Activated T-helper 1 cell treated with Interleukin-2 at 50 U/mL for 16 hours (primary cell): ENCODE data around the gene CAVIN2.

Experiments
- DNase-seq: peaks from one replicate; pipeline ENCODE4 v3.0.0-alpha.2; 2020; ENCODE audit warnings: low read depth

Gene CAVIN2

DNA sequence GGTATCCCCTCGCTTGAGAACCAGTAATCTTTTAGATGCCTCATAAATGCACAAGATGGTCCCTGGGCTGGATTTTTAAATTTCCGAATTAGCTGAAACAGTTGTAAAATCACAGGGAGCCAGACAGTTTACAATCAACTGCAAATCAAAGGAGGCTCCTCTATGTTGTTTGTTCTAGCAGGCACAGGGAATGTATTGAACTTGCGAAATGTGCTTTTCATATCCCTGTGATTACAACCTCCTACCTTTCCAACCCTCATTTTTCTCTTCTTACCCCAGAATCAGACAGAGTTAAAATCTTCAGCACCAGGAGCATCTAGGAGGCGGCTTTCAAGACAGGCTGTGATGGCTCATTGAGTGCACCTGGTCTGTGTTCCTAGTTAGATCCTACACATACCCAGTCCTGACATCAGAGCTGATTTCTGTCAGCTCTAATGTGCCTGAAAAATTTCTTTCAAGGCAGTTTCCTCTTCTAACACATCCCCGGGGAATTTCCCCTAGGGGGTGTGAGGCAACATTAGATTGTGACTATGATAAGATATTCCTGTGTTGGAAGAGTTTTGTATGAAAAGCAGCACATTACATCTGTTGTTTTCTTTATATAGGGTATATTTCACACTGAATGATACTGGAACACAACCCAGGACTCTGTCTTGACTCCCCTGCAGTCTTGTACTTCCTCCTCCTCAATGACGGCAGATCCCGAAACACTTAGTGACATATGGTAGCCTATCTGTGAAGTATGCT, 17.9 kb upstream of the CAVIN2 start:
- DNase-seq = no peak

DNA sequence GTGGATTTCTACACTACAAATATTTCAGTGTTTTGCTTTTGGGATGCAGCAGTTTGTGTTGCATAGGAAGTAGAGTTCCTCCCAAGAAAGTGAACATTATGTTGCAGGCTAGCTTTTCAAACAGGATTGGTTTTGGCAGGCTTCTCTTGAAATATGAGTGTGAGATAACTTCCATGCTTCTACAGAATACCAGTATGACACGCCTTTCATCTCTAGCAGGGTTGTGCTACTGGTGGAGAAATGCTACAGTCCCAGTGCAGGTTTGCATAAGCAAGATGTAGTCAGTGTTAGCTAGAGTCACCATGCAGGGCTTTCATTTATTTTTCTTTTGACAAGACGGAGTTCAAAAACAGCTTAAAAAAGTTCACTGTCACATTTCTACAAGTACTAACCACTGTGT, 17.1 kb upstream of the CAVIN2 start:
- DNase-seq = no peak

GRCh38 chr2:191862156-191862775, 15.4 kb upstream of the CAVIN2 start:
- DNase-seq = no peak

GRCh38 chr2:191860760-191861466, 14.0 kb upstream of the CAVIN2 start:
- no peak for DNase-seq

DNA sequence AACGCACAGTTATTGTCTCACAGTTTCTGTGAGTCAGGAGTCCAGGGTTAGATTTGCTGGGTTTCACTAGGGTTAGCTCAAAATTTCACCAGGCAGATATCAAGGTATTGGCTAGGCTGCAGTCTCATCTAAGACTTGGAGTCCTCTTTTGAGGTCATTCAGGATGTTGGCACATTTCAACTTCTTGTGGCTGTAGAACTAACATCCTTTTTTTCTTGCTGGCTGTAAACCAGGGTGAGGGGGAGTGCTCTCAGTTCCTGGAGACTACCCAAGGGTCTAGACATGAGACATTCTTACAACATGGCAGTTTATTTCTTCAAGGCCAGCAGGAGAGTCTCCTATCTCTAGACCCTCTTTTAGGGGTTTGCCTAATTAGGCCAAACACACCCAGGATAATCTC, 12.8 kb upstream of the CAVIN2 start:
- DNase-seq = no peak

GRCh38 chr2:191857886-191858285, 11.0 kb upstream of the CAVIN2 start:
- no peak for DNase-seq

DNA sequence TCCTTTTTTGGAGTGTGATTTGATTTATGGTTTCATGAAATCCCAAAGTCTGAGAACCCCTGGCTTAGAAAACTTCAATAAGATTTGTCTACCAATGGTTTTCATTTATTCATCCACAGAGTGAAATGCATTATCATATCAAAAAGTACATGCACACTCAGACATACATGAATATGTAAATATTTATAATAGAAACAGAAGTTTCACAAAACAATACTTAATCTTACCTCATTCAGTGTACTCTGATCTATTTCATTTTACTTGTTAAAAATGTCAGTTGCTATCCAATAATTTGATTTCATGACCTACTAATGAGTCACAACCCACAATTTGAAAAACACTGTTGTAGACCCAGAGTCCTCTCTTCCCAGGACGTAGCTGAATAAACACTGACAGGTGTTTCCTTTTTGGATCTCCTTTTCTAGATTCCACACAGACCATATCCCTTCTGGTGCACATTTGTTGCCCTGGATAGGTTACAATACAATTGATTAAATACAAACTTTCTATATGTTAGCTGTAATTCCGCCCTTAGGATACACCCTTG, 10.4 kb upstream of the CAVIN2 start:
- DNase-seq = no peak

DNA sequence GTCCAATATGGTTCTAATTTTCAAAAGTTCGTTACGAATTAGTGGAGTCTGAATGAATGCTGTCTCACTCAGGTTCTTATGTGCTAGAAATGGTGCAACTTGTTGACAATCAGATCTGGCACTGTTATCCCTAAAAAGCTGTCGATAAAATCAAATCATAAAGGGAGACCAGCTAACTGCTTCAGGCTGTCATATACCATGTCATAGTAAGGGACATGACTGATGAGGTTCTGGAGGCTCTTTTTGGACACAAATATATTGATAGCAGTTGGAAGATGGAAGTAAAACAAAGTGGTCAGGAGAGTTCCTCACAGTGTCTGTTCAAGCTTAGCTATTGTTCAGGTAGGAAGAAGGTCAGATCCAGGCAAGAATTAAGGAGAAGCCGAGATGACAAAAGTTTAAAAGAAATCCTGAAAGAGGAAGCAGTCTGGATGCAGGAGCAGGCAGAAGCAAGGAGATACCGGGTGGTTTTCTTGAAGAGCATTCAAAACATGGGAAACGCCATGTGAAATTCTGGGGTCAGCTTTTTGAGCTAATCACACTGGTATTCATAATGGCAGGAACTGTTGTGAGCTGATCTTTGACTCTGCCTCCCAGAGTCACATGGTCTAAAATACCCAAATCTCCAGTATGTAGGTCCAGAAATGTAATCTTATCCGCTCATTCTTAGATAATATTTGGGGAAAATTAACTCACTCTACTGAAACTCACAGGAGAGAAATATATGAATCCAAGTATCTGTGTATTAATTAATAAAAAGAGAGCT, 9.4 kb upstream of the CAVIN2 start:
- no peak for DNase-seq

GRCh38 chr2:191855382-191855781, 8.5 kb upstream of the CAVIN2 start:
- no peak for DNase-seq

DNA sequence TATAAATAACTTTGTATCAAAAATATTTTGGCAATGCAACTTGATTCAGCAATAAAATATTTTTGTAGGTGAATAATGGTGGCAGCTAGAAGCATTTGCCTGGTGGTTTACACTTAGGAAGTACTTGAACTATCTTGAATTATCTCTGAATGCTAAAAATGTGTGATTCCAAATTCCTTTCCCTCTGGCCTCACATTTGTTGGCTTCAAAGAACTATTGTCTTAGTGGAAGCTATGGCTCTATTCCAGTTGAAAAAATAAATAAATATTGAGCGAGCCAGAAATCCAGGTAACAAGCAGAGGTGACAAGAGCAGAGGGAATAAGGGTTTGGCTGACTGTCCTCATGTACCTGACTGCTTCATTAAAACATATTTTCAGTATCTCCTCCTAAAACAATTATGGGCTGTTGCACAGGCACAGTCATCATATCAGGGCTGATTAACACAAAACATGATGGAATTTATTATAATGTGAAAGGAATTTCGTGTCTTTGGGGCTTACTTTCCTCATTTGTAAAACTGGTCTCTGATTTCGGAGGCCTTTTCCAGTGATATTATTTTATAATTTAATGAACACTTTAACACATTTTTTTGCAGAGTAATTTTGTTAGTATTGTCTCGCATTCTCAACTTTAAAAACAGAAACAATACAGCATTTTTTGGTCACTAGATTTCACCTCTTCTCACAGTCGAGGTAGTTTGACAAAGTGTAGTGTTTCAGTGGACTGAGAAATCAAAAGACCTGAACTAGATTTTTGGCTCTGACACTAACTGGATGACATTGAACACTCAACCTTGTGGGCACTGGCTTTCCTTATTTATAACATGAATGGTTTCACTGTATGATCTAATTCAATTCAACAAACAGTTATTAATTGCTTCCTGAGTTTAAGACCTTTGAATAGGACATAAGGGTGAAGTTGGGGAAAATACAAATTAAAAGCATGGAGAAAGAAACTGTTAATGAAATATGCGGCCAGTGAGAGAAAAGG, 7.8 kb upstream of the CAVIN2 start:
- no peak for DNase-seq

GRCh38 chr2:191853843-191854242, 7.0 kb upstream of the CAVIN2 start:
- DNase-seq = no peak

DNA sequence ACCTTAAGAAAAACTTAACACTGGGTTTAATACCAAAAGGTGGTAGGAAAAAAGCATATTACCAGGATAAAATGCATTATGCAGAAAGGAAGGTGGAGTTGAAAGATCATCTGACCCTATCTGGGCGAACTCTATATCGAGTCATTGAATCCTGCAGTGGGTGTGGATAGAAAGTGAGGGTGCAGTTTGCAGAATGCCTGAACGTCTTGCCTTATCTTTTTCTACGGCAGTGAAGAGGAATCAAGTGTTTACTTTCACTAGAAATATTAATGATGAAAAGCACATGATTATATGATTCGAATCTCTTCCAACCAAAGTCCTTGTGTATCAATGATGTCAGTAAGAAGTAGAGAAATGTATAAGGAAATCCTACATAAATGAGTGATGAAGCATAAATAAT, 4.3 kb upstream of the CAVIN2 start:
- DNase-seq = no peak

DNA sequence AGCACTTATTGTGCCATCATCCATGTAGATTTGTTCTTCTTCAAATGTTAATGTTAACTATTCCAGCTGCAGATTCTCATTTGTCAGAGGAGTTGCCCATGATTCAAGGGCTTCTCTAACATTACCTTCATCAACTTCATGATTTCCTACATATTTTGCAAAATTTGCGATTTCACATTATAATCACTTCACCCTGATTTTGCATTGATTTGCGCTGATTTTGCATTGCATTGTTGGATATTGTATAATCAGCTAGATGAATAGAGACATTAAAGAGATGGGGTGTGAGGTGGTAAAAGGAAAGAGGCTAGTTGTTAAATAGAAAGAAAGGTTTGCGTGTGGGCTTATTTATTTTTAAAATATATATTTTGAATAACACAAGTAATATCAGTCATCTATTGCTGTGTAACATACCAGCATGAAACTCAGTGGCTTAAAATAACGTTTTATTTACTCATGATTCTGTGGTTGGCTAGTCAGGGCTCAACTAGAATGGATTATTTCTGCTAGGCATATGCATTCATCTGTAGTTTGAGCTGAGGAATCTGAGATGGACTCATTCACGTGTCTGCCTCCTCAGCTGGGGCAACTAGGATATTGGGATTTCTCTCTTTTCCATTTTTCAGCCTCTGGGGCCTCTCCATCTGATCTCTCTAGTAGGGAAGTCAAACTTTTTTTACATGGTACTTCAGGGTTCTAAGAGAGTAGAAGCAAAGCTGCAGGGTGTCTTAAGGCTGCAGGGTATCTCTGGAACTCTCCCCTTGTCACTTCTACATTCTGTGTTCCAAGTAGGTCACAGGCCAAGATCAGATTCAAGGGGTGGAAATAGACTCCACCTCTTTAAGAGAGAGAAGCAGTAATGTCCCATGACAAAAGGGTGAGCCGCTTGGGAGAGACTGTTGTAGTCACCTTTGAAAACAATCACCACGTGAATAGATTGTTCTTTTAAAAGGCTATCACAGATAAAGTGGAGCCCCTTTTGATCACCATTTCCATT, 2.2 kb upstream of the CAVIN2 start:
- DNase-seq = no peak

- DNase-seq = no peak
Observed at GRCh38 chr2:191847764-191848163, 876 bp upstream of the CAVIN2 start.

GRCh38 chr2:191845876-191846514, 893 bp downstream of the CAVIN2 start:
- no peak for DNase-seq

- DNase-seq = no peak
Observed at GRCh38 chr2:191845248-191845715, 1.6 kb downstream of the CAVIN2 start.

- DNase-seq = no peak
Observed at GRCh38 chr2:191844706-191845105, 2.2 kb downstream of the CAVIN2 start.

DNA sequence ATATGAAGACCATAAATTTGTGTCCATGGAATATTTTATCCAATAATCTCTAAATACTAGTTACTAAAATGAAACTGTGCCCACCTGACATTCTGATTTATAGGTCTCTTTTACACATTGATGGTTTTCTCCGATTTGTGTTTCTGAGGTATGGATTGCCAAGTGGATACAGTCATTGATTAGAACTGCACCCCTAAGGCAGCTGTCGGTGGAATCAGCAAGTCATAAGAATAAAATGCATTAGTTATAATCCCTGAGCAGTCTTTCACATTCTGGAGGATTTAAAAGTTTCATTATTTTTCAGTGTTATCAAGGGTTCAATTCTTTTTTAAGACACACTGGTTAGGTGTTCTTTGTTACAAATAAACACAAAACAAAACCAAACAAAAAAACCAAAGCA, 6.0 kb downstream of the CAVIN2 start:
- DNase-seq = no peak
